ENCODE measurements around the gene ZBTB16. TPM values are rescaled to one million over a fixed set of nuclear protein-coding genes. Genes with fewer than 3 reads are reported as not detected.

ZBTB16 gene
- polyA plus RNA-seq, 3 donors = 4.1 to 12.3 (median 8.3) TPM

GRCh38 chr11:114291842-114292680 lies 232.6 kb downstream of the ZBTB16 start:
- Mint-ChIP-seq H3K4me3 (no peak overlapping the region), H3K27ac (no peak overlapping the region), H3K9me3 (peaks cover 0 to 3% (median 0%) of the 10 kb centered on the region in 7 donors), H3K4me1 (peaks cover 2% of the 10 kb centered on the region), H3K27me3 (ENCODE audit: low read depth in 3 of 3) (peaks cover 0 to 4% (median 2%) of the 10 kb centered on the region in 3 donors), H3K36me3 (no peaks in the 10 kb centered on the region)
- H3K4me3 ChIP-seq (replicated peaks in 1 of 3; ENCODE audit: low read depth in 2 of 3, low read length in 3 of 3) = no peak overlapping the region
- TF ChIP-seq CTCF (IDR thresholded peaks at IDR 0.05) = no peak
- no peaks in the 10 kb centered on the region for H3K36me3 ChIP-seq (replicated peaks in 1 of 2; ENCODE audit: control insufficient read depth in 1 of 2, insufficient read depth in 2 of 2, low read length in 2 of 2)
- no peaks in the 10 kb centered on the region for H3K27me3 ChIP-seq (ENCODE audit: control insufficient read depth in 2 of 2, insufficient read depth in 2 of 2, low read length in 2 of 2)
- no peak overlapping the region for H3K9ac ChIP-seq (ENCODE audit: insufficient read depth, low read length, poor library complexity, severe bottlenecking)
- H3K4me2 ChIP-seq (replicated peaks; ENCODE audit: extremely low read depth, low read length, poor library complexity, severe bottlenecking) = no peak overlapping the region
- no peak overlapping the region for H3K27ac ChIP-seq (ENCODE audit: low read depth in 1 of 2, low read length in 2 of 2)
- H2AFZ ChIP-seq (ENCODE audit: insufficient read depth, low read depth, low read length, poor library complexity, severe bottlenecking) = no peak overlapping the region
- H3K9me3 ChIP-seq (replicated peaks in 1 of 2; ENCODE audit: control insufficient read depth in 1 of 2, insufficient read depth in 1 of 2, low read length in 2 of 2) = no peaks in the 10 kb centered on the region
- intact Hi-C loops (cut with micrococcal nuclease) = no loop called here
- no peaks in the 10 kb centered on the region for H4K20me1 ChIP-seq (ENCODE audit: insufficient read depth, low read length)
- no peak for DNase-seq
- no CpG with 5 or more reads among the region's 4 CpGs for WGBS (ENCODE audit: insufficient coverage)
- H3K79me2 ChIP-seq (ENCODE audit: insufficient read depth, low read length) = no peaks in the 10 kb centered on the region
- H3K4me1 ChIP-seq (ENCODE audit: control insufficient read depth in 1 of 2, insufficient read depth in 2 of 2, low read length in 2 of 2) = no peaks in the 10 kb centered on the region

- Mint-ChIP-seq H3K4me3 (no peak overlapping the region), H3K36me3 (no peaks in the 10 kb centered on the region), H3K27me3 (ENCODE audit: low read depth in 3 of 3) (peaks cover 0 to 4% (median 2%) of the 10 kb centered on the region in 3 donors), H3K9me3 (peaks cover 0 to 5% (median 0%) of the 10 kb centered on the region in 7 donors), H3K27ac (no peak overlapping the region), H3K4me1 (peaks cover 2% of the 10 kb centered on the region)
- DNase-seq = no peak
- no CpG with 5 or more reads among the region's 1 CpG for WGBS (ENCODE audit: insufficient coverage)
- no peaks in the 10 kb centered on the region for H3K4me1 ChIP-seq (ENCODE audit: control insufficient read depth in 1 of 2, insufficient read depth in 2 of 2, low read length in 2 of 2)
- H3K4me2 ChIP-seq (replicated peaks; ENCODE audit: extremely low read depth, low read length, poor library complexity, severe bottlenecking) = no peak overlapping the region
- no peaks in the 10 kb centered on the region for H3K79me2 ChIP-seq (ENCODE audit: insufficient read depth, low read length)
- H4K20me1 ChIP-seq (ENCODE audit: insufficient read depth, low read length) = no peaks in the 10 kb centered on the region
- no peak for TF ChIP-seq CTCF (IDR thresholded peaks at IDR 0.05)
- no peak overlapping the region for H3K4me3 ChIP-seq (replicated peaks in 1 of 3; ENCODE audit: low read depth in 2 of 3, low read length in 3 of 3)
- H3K36me3 ChIP-seq (replicated peaks in 1 of 2; ENCODE audit: control insufficient read depth in 1 of 2, insufficient read depth in 2 of 2, low read length in 2 of 2) = no peaks in the 10 kb centered on the region
- H3K27me3 ChIP-seq (ENCODE audit: control insufficient read depth in 2 of 2, insufficient read depth in 2 of 2, low read length in 2 of 2) = no peaks in the 10 kb centered on the region
- intact Hi-C loops (cut with micrococcal nuclease) = no loop called here
- H3K9ac ChIP-seq (ENCODE audit: insufficient read depth, low read length, poor library complexity, severe bottlenecking) = no peak overlapping the region
- H2AFZ ChIP-seq (ENCODE audit: insufficient read depth, low read depth, low read length, poor library complexity, severe bottlenecking) = no peak overlapping the region
- H3K9me3 ChIP-seq (replicated peaks in 1 of 2; ENCODE audit: control insufficient read depth in 1 of 2, insufficient read depth in 1 of 2, low read length in 2 of 2) = no peaks in the 10 kb centered on the region
- no peak overlapping the region for H3K27ac ChIP-seq (ENCODE audit: low read depth in 1 of 2, low read length in 2 of 2)
Observed at GRCh38 chr11:114293201-114293711, 233.7 kb downstream of the ZBTB16 start.
